Upper lobe of left lung (tissue), 6 donors: Measurements from ENCODE around the gene ZNF526. TPM values are rescaled to one million over a fixed set of nuclear protein-coding genes. Genes with fewer than 3 reads are reported as not detected.

Experiments used
- ATAC-seq, 2 donors: fragments of 200-7000 bp; cut with Tn5 transposase; one replicate each; pipeline ENCODE4 v1.9.1; 2022; ENCODE audit warnings: mild to moderate bottlenecking in 2 of 2, moderate library complexity in 2 of 2; ENCODE audit not compliant: low FRiP score in 2 of 2
- DNase-seq, 2 donors: peaks; one replicate each; pipeline ENCODE4 v3.0.0-alpha.2; 2019 to 2020
- H3K27ac ChIP-seq, 4 donors: fragments of 200-600 bp; sonication (generic); one replicate each; pipeline ENCODE4 v1.5.1; 2016 to 2019
- H3K27me3 ChIP-seq, 4 donors: fragments of 200-600 bp; sonication (generic); one replicate each; pipeline ENCODE4 v1.5.1; 2017 to 2019
- H3K36me3 ChIP-seq, 4 donors: fragments of 200-600 bp; sonication (generic); one replicate each; pipeline ENCODE4 v1.5.1; 2016 to 2019
- H3K4me1 ChIP-seq, 4 donors: fragments of 200-600 bp; sonication (generic); one replicate each; pipeline ENCODE4 v1.5.1; 2018 to 2019
- H3K4me3 ChIP-seq, 4 donors: fragments of 200-600 bp; sonication (generic); one replicate each; pipeline ENCODE4 v1.5.1; 2017 to 2019; ENCODE audit warnings: mild to moderate bottlenecking in 2 of 4, moderate library complexity in 1 of 4
- H3K9me3 ChIP-seq, 4 donors: fragments of 200-600 bp; sonication (generic); one replicate each; pipeline ENCODE4 v1.5.1; 2018 to 2019
- CTCF ChIP-seq, 6 experiments: fragments of 450-650 bp in 4 of 6; fragments of 200-600 bp in 2 of 6; sonication (generic) in 2 of 6; IDR thresholded peaks; one replicate each; pipeline ENCODE4 v1.5.1; 2016 to 2019; ENCODE audit warnings: antibody characterized with exemption in 6 of 6
- EP300 ChIP-seq, 4 donors: sonication (generic); formaldehyde crosslinking; IDR thresholded peaks; one replicate each; pipeline ENCODE4 v1.5.1; 2017; ENCODE audit warnings: antibody characterized with exemption in 4 of 4, control low read depth in 2 of 4
- POLR2A ChIP-seq, 4 donors: fragments of 450-650 bp; IDR thresholded peaks; one replicate each; pipeline ENCODE4 v1.5.1; 2016 to 2017; ENCODE audit warnings: antibody characterized with exemption in 4 of 4, mild to moderate bottlenecking in 2 of 4
- POLR2AphosphoS5 ChIP-seq, 2 donors: sonication (generic); formaldehyde crosslinking; IDR thresholded peaks; one replicate each; pipeline ENCODE4 v1.5.1; 2017; ENCODE audit warnings: antibody characterized with exemption in 2 of 2
- WGBS, 2 donors: methylation state at CpG; one replicate each; pipeline ENCODE4 v1.1.5; 2017 to 2018; 5-methylcytosine and 5-hydroxymethylcytosine counted together
- total RNA-seq, 6 donors: library from RNA; depleted of rRNA in 4 of 6; stranded (reverse); fragments of >200 nt in 4 of 6; gene quantifications; one replicate each; pipeline versions ENCODE4 v1.1.0 to v1.2.1, GENCODE V29; 2016 to 2021
- donor health status: DM: no; HTN: no; CAD: no; lungs with moderate emphysema.
- donor health status: DM: no; HTN: yes; CAD: no; lungs with severe emphysema.

The ZNF526 gene
- total RNA-seq, 6 donors from 2014 or later = 7.9 to 13.8 (median 11.4) TPM

DNA sequence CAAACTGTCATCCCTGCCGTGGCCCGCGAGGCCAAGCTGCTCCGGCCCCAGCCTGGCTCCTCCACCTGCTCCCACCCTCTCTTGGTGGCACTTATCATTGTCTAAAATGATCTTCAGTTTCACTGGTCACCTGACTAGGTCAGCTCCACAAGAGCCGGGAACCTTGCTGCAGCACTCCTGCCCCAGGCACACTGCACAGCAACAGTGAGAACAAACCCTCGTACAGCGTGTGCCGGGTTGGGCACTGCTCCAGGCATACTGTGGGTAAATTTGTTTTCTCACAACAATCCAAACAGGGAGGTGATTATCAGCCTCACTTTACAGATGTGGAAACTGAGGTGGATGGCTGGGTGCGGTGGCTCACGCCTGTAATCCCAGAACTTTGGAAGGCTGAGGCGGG is 11.5 kb upstream of the ZNF526 start:
- H3K27ac ChIP-seq = peak overlapping the region in 2 of 4 donors; percentile 13 to 67
- H3K4me1 ChIP-seq = peaks cover 0 to 28% (median 7%) of the 10 kb centered on the region in 4 donors
- H3K9me3 ChIP-seq = no peaks in the 10 kb centered on the region
- H3K27me3 ChIP-seq = no peaks in the 10 kb centered on the region
- no peak for ATAC-seq
- H3K36me3 ChIP-seq = peaks cover 23 to 99% (median 68%) of the 10 kb centered on the region in 4 donors
- DNase-seq = no peak
- no peak for TF ChIP-seq EP300 (IDR thresholded peaks at IDR 0.05)
- no peak for TF ChIP-seq POLR2AphosphoS5 (IDR thresholded peaks at IDR 0.05)
- no peak for TF ChIP-seq CTCF (IDR thresholded peaks at IDR 0.05)
- no peak for TF ChIP-seq POLR2A (IDR thresholded peaks at IDR 0.05)
- WGBS, 2 donors = 93 to 95% methylated on average over 9 to 11 of the region's 11 CpGs
- no peak overlapping the region for H3K4me3 ChIP-seq

DNA sequence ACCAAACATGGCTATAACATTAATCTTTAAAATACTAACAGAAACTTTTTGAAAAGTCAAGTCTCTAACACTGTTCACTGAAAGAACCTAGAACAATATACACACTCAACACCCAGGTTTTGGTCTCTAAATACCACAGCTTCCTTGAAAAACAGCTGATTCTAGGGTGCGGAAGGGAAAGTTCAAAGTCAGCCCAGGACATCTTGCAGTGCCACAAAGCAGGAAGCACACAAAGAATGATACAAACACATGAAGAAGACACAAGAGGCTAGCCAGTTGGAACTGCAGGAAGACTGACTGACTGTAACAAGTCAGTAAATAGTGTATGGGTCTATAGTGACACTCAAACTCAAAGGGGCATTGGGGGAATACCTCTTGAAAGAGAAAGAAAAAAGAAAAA is 7.2 kb upstream of the ZNF526 start:
- 55 to 80% methylated on average over 1 of the region's 1 CpG for WGBS, 2 donors
- no peak for ATAC-seq
- peaks cover 0 to 45% (median 24%) of the 10 kb centered on the region in 4 donors for H3K4me1 ChIP-seq

GRCh38 chr19:42214810-42215485 is 5.2 kb upstream of the ZNF526 start:
- Histone ChIP-seq H3K27ac (peak overlapping the region in 1 of 4 donors; percentile 21), H3K36me3 (peaks cover 11 to 50% (median 23%) of the 10 kb centered on the region in 4 donors), H3K4me1 (peaks cover 16 to 55% (median 40%) of the 10 kb centered on the region in 4 donors), H3K9me3 (no peaks in the 10 kb centered on the region), H3K4me3 (peak overlapping the region in 2 of 4 donors; percentile 67 to 91), H3K27me3 (no peaks in the 10 kb centered on the region)
- DNase-seq (no peak), ATAC-seq (no peak)
- WGBS, 2 donors = 76 to 77% methylated on average over 11 of the region's 11 CpGs
- TF ChIP-seq POLR2AphosphoS5 (IDR thresholded peaks at IDR 0.05) (no peak), CTCF (IDR thresholded peaks at IDR 0.05) (no peak), EP300 (IDR thresholded peaks at IDR 0.05) (no peak), POLR2A (IDR thresholded peaks at IDR 0.05) (no peak)

More for the DNA sequence above, 7.2 kb upstream of the ZNF526 start:
- Histone ChIP-seq H3K27me3 (no peaks in the 10 kb centered on the region), H3K36me3 (peaks cover 23 to 70% (median 44%) of the 10 kb centered on the region in 4 donors), H3K9me3 (no peaks in the 10 kb centered on the region), H3K4me3 (no peak overlapping the region), H3K27ac (no peak overlapping the region)
- TF ChIP-seq EP300 (IDR thresholded peaks at IDR 0.05) = no peak
- no peak for TF ChIP-seq CTCF (IDR thresholded peaks at IDR 0.05)
- TF ChIP-seq POLR2AphosphoS5 (IDR thresholded peaks at IDR 0.05) = no peak
- TF ChIP-seq POLR2A (IDR thresholded peaks at IDR 0.05) = peak in 1 of 4 donors; percentile 16
- DNase-seq = no peak

GRCh38 chr19:42216653-42217519 is 3.2 kb upstream of the ZNF526 start:
- Histone ChIP-seq H3K27ac (peak overlapping the region; percentile 84 to 97 (median 92)), H3K9me3 (no peaks in the 10 kb centered on the region), H3K4me1 (peaks cover 27 to 68% (median 52%) of the 10 kb centered on the region in 4 donors), H3K4me3 (peak overlapping the region; percentile 67 to 91 (median 72)), H3K27me3 (no peaks in the 10 kb centered on the region), H3K36me3 (peaks cover 6 to 30% (median 13%) of the 10 kb centered on the region in 4 donors)
- 1% methylated on average over 28 of the region's 79 CpGs; no CpG with 5 or more reads in 1 of the 2 donors for WGBS, 2 donors
- TF ChIP-seq CTCF (IDR thresholded peaks at IDR 0.05) = no peak
- TF ChIP-seq POLR2AphosphoS5 (IDR thresholded peaks at IDR 0.05) = no peak
- no peak for TF ChIP-seq EP300 (IDR thresholded peaks at IDR 0.05)
- TF ChIP-seq POLR2A (IDR thresholded peaks at IDR 0.05) = no peak
- DNase-seq (peak; percentile 48 to 90), ATAC-seq (peak; percentile 31 to 34)
